Measurements from ENCODE around the gene ING2.

DNA sequence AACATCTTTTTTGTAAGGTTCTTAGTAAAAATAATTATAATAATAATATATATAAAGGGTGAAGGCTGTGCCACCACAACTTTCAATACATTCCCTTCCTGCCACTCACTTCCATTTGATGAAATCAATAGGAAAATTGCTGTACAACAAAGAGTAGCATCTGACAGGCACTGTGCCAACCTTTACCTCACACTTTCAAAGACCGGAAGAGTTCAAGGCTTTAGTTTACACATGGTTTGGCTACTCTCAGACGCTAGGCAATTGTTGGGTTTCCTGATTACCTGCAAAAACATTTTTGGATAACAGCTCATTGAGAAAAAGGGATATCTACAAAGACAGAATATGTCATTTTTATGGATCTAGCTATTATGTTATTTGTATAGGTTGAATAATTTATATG lies 5.5 kb upstream of the ING2 start:
- TF ChIP-seq, protein P1, sequence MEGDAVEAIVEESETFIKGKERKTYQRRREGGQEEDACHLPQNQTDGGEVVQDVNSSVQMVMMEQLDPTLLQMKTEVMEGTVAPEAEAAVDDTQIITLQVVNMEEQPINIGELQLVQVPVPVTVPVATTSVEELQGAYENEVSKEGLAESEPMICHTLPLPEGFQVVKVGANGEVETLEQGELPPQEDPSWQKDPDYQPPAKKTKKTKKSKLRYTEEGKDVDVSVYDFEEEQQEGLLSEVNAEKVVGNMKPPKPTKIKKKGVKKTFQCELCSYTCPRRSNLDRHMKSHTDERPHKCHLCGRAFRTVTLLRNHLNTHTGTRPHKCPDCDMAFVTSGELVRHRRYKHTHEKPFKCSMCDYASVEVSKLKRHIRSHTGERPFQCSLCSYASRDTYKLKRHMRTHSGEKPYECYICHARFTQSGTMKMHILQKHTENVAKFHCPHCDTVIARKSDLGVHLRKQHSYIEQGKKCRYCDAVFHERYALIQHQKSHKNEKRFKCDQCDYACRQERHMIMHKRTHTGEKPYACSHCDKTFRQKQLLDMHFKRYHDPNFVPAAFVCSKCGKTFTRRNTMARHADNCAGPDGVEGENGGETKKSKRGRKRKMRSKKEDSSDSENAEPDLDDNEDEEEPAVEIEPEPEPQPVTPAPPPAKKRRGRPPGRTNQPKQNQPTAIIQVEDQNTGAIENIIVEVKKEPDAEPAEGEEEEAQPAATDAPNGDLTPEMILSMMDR (IDR thresholded peaks at IDR 0.05; ENCODE audit: poor library complexity, severe bottlenecking): no peak
- TF ChIP-seq SMC3 (conservative IDR thresholded peaks at IDR 0.05; ENCODE audit: poor library complexity) (no peak), TAF1 (IDR thresholded peaks at IDR 0.05; ENCODE audit: low read depth) (no peak), RAD21 (conservative IDR thresholded peaks at IDR 0.05) (no peak)
